GM19397 (cell line): ENCODE results near the gene RNF152.

Source experiments
- ATAC-seq: cut with Tn5 transposase; IDR thresholded peaks from one replicate; pipeline ENCODE4 v1.9.1; 2021; ENCODE audit warnings: mild to moderate bottlenecking, moderate library complexity; ENCODE audit not compliant: unreplicated experiment

RNF152 gene

DNA sequence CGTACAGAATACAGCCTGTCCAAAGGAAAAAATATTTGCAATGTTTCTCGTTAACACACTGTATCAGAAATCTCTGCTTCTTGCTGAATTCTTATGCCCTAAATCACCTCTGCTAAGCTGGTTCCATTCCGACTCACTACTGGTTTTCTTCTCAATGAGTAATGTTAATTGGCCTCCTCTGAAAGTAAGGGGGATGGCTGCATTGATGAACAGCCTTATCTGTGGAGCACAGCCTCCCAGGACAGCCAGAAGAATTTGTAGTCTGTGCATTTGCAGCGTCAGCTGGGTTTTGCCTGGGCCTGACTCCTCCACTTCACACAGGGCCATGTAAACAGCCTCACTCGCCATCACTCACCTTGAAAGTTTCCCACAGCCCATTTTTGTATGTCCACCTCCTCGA is 127.7 kb downstream of the RNF152 start:
- ATAC-seq, result no peak

DNA sequence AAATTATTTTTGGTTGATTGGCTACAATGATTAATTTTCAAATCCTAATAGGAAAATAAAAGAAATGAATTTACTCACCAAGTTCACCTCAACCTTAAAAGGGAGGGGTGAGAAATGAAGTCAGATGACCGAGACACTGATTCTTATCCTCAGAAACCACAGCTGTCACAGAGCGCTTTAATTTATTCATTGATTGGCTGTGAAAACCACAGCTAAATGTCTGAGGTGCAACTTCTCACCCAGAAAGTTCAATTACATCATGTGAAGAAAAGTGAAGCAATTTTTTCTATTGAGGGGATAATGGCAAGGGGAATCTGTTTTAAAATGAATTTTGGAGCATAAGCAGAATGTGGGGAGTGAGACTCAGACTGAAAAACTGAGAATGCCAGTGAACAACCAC is 128.4 kb downstream of the RNF152 start:
- no peak for ATAC-seq

- no peak for ATAC-seq
Observed at GRCh38 chr18:61761875-61762274, 130.9 kb downstream of the RNF152 start.
